Hepatocyte (in vitro differentiated cells): ENCODE measurements around the gene NOS3.

ENCODE experiments used
- CTCF ChIP-seq: fragments of 200-600 bp; sonication (generic); IDR thresholded peaks from 2 replicates; pipeline ENCODE4 v1.5.1; 2016; ENCODE audit warnings: antibody characterized with exemption, mild to moderate bottlenecking; ENCODE audit not compliant: poor library complexity
- EZH2 ChIP-seq: fragments of 200-600 bp; sonication (generic); IDR thresholded peaks from 2 replicates; pipeline ENCODE4 v1.6.1; 2016; ENCODE audit warnings: antibody characterized with exemption, mild to moderate bottlenecking, borderline replicate concordance

- no peak for TF ChIP-seq CTCF
- no peak for TF ChIP-seq EZH2
Measured at GRCh38 chr7:151039850-151040548, 49.2 kb downstream of the NOS3 start.
